Measurements from ENCODE around the gene SLC29A4.
"Not testable (repeated sequence)": the region's sequence is repeated elsewhere in the genome, so short reads cannot be mapped to it uniquely, and the experiment has no call there.

The SLC29A4 gene

GRCh38 chr7:5282543-5283316 lies at the start of gene SLC29A4:
TSS of gene SLC29A4 (plus strand) at chr7:5282943. CDS start at chr7:5287817, 4,874 bp downstream.
- peak; percentile 25 for DNase-seq (ENCODE audit: low spot score)

GRCh38 chr7:5234852-5235831 lies 47.6 kb upstream of the SLC29A4 start:
- DNase-seq (ENCODE audit: low spot score): no peak

- peak; percentile 74 for DNase-seq (ENCODE audit: low spot score)
Measured at GRCh38 chr7:5237286-5237685, 45.5 kb upstream of the SLC29A4 start.

- no peak for DNase-seq (ENCODE audit: low spot score)
Measured at GRCh38 chr7:5238500-5238899, 44.2 kb upstream of the SLC29A4 start.

GRCh38 chr7:5243261-5243660 lies 39.5 kb upstream of the SLC29A4 start:
- DNase-seq (ENCODE audit: low spot score): no peak

GRCh38 chr7:5248201-5248885 lies 34.4 kb upstream of the SLC29A4 start:
- DNase-seq (ENCODE audit: low spot score): no peak

GRCh38 chr7:5250787-5251186 lies 32.0 kb upstream of the SLC29A4 start:
- DNase-seq (ENCODE audit: low spot score): not testable (repeated sequence)

- DNase-seq (ENCODE audit: low spot score): peak; percentile 55
Measured at GRCh38 chr7:5253529-5253928, 29.2 kb upstream of the SLC29A4 start.

GRCh38 chr7:5254371-5254770 lies 28.4 kb upstream of the SLC29A4 start:
- not testable (repeated sequence) for DNase-seq (ENCODE audit: low spot score)

GRCh38 chr7:5255832-5256231 lies 26.9 kb upstream of the SLC29A4 start:
- no peak for DNase-seq (ENCODE audit: low spot score)

GRCh38 chr7:5260530-5261068 lies 22.1 kb upstream of the SLC29A4 start:
- DNase-seq (ENCODE audit: low spot score): not testable (repeated sequence)

- not testable (repeated sequence) for DNase-seq (ENCODE audit: low spot score)
Measured at GRCh38 chr7:5263066-5263465, 19.7 kb upstream of the SLC29A4 start.

GRCh38 chr7:5265320-5266190 lies 17.2 kb upstream of the SLC29A4 start:
- no peak for DNase-seq (ENCODE audit: low spot score)

- no peak for DNase-seq (ENCODE audit: low spot score)
Measured at GRCh38 chr7:5266191-5267028, 16.3 kb upstream of the SLC29A4 start.

- DNase-seq (ENCODE audit: low spot score): not testable (repeated sequence)
Measured at GRCh38 chr7:5267829-5268228, 14.9 kb upstream of the SLC29A4 start.

- DNase-seq (ENCODE audit: low spot score): not testable (repeated sequence)
Measured at GRCh38 chr7:5269992-5270657, 12.6 kb upstream of the SLC29A4 start.

- DNase-seq (ENCODE audit: low spot score): no peak
Measured at GRCh38 chr7:5270788-5271187, 12.0 kb upstream of the SLC29A4 start.

- DNase-seq (ENCODE audit: low spot score): not testable (repeated sequence)
Measured at GRCh38 chr7:5273831-5274405, 8.8 kb upstream of the SLC29A4 start.

GRCh38 chr7:5274441-5274840 lies 8.3 kb upstream of the SLC29A4 start:
- no peak for DNase-seq (ENCODE audit: low spot score)
